H1 (cell line): ENCODE results near the gene TRIM10. TPM values are rescaled to one million over a fixed set of nuclear protein-coding genes. Genes with fewer than 3 reads are reported as not detected.

Source experiments
- ASH2L ChIP-seq: fragments of 200-600, 300-600 bp; sonication (generic); IDR thresholded peaks from one replicate; pipeline ENCODE4 v1.7.1; 2017; ENCODE audit warnings: low read length
- BCL11A ChIP-seq, 2 experiments: IDR thresholded peaks; one replicate each; pipeline ENCODE4 v1.6.1; 2011; ENCODE audit warnings: low read depth in 2 of 2, low read length in 2 of 2, mild to moderate bottlenecking in 2 of 2
- CEBPB ChIP-seq: IDR thresholded peaks from 2 replicates; pipeline ENCODE4 v1.6.1; 2012; ENCODE audit warnings: low read depth, low read length
- CHD2 ChIP-seq: IDR thresholded peaks from 2 replicates; pipeline ENCODE4 v1.6.1; 2012; ENCODE audit warnings: low read length, improper control_type of control experiment
- CTBP2 ChIP-seq: IDR thresholded peaks from 2 replicates; pipeline ENCODE4 v1.7.0; 2011; ENCODE audit warnings: borderline replicate concordance, mild to moderate bottlenecking, moderate library complexity, mixed read lengths, low read length; ENCODE audit not compliant: insufficient read depth, insufficient read length
- GTF2F1 ChIP-seq: IDR thresholded peaks from 2 replicates; pipeline ENCODE4 v1.6.1; 2012; ENCODE audit warnings: low read depth, low read length, improper control_type of control experiment, borderline replicate concordance
- JUND ChIP-seq: IDR thresholded peaks from 2 replicates; pipeline ENCODE4 v1.6.1; 2011; ENCODE audit warnings: mild to moderate bottlenecking, improper control_type of control experiment, low read length
- RFX5 ChIP-seq: IDR thresholded peaks from 2 replicates; pipeline ENCODE4 v1.6.1; 2011; ENCODE audit warnings: low read depth, low read length, improper control_type of control experiment, borderline replicate concordance
- SIN3A ChIP-seq, 2 experiments: IDR thresholded peaks in 1 of 2; conservative IDR thresholded peaks in 1 of 2; 2 replicates each; pipeline ENCODE4 v1.6.1; 2011 to 2012; ENCODE audit warnings: low read length in 2 of 2, improper control_type of control experiment in 1 of 2, low read depth in 1 of 2, mild to moderate bottlenecking in 1 of 2
- TAF1 ChIP-seq: IDR thresholded peaks from 2 replicates; pipeline ENCODE4 v1.6.1; 2011; ENCODE audit warnings: mild to moderate bottlenecking, low read depth, low read length
- TBP ChIP-seq: IDR thresholded peaks from 2 replicates; pipeline ENCODE4 v1.6.1; 2011; ENCODE audit warnings: low read depth, low read length, improper control_type of control experiment
- polyA plus RNA-seq, 7 experiments: library from polyadenylated mRNA; depleted of rRNA in 3 of 7; stranded (reverse) in 5 of 7; unstranded in 2 of 7; fragments of >200 nt in 5 of 7; fragments of 200-250 nt in 2 of 7; gene quantifications; 1 replicate in 5 of 7; 2 replicates in 1 of 7; 4 replicates in 1 of 7; pipeline versions ENCODE4 v1.2.1 to v1.2.3, GENCODE V29; 2011 to 2013; ENCODE audit warnings: missing spikeins in 2 of 7, mixed read lengths in 2 of 7
- total RNA-seq: library from RNA; stranded (reverse); fragmentation: NEBNext Ultra II Directional; extraction: Animal tissue kit (Norgen Biotek cat#: 25700); gene quantifications from 2 replicates; pipeline ENCODE4 v1.2.1, GENCODE V29; 2021
- TF ChIP-seq, protein P1 (sequence below): fragments of 300-600 bp; sonication (generic); IDR thresholded peaks from 2 replicates; pipeline ENCODE4 v1.7.1; 2012; ENCODE audit warnings: low read length, moderate library complexity, mild to moderate bottlenecking, inconsistent platforms; ENCODE audit not compliant: insufficient replicate concordance

TRIM10 gene
- total and polyA plus RNA-seq, 2 of the 8 experiments (the other 6 are each of a cell fraction or from before 2014, with no cell fraction given), result 0.06 TPM; not detected in 1

DNA sequence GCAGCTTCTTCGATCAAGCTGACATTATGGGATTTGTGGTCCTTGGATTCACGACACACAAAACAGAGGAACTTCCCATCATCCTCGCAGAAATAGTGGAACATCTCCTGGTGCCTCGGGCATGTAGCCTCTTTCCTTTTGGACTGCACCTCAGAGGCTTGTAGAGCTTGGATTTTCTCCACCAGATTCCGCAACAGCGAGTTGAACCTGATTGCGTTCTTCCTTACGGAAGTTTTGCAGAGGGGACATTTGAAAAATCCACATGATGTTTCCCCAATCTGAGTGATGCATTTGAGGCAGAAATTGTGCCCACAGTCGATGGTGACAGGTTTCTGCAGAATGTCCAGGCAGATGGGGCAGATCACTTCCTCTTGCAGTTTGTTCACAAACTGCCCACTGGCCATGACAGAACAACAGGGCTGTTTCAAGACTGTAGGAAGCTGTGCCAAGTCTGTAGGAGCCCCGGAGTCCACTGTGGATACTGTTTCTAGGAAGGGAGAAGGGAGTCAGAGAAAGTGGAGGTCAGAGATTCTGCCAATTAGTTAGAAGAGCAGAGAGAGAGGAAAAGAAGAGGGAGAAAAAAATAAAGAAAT lies 48.5 kb downstream of the TRIM10 start (continued):
- TF ChIP-seq, protein P1, sequence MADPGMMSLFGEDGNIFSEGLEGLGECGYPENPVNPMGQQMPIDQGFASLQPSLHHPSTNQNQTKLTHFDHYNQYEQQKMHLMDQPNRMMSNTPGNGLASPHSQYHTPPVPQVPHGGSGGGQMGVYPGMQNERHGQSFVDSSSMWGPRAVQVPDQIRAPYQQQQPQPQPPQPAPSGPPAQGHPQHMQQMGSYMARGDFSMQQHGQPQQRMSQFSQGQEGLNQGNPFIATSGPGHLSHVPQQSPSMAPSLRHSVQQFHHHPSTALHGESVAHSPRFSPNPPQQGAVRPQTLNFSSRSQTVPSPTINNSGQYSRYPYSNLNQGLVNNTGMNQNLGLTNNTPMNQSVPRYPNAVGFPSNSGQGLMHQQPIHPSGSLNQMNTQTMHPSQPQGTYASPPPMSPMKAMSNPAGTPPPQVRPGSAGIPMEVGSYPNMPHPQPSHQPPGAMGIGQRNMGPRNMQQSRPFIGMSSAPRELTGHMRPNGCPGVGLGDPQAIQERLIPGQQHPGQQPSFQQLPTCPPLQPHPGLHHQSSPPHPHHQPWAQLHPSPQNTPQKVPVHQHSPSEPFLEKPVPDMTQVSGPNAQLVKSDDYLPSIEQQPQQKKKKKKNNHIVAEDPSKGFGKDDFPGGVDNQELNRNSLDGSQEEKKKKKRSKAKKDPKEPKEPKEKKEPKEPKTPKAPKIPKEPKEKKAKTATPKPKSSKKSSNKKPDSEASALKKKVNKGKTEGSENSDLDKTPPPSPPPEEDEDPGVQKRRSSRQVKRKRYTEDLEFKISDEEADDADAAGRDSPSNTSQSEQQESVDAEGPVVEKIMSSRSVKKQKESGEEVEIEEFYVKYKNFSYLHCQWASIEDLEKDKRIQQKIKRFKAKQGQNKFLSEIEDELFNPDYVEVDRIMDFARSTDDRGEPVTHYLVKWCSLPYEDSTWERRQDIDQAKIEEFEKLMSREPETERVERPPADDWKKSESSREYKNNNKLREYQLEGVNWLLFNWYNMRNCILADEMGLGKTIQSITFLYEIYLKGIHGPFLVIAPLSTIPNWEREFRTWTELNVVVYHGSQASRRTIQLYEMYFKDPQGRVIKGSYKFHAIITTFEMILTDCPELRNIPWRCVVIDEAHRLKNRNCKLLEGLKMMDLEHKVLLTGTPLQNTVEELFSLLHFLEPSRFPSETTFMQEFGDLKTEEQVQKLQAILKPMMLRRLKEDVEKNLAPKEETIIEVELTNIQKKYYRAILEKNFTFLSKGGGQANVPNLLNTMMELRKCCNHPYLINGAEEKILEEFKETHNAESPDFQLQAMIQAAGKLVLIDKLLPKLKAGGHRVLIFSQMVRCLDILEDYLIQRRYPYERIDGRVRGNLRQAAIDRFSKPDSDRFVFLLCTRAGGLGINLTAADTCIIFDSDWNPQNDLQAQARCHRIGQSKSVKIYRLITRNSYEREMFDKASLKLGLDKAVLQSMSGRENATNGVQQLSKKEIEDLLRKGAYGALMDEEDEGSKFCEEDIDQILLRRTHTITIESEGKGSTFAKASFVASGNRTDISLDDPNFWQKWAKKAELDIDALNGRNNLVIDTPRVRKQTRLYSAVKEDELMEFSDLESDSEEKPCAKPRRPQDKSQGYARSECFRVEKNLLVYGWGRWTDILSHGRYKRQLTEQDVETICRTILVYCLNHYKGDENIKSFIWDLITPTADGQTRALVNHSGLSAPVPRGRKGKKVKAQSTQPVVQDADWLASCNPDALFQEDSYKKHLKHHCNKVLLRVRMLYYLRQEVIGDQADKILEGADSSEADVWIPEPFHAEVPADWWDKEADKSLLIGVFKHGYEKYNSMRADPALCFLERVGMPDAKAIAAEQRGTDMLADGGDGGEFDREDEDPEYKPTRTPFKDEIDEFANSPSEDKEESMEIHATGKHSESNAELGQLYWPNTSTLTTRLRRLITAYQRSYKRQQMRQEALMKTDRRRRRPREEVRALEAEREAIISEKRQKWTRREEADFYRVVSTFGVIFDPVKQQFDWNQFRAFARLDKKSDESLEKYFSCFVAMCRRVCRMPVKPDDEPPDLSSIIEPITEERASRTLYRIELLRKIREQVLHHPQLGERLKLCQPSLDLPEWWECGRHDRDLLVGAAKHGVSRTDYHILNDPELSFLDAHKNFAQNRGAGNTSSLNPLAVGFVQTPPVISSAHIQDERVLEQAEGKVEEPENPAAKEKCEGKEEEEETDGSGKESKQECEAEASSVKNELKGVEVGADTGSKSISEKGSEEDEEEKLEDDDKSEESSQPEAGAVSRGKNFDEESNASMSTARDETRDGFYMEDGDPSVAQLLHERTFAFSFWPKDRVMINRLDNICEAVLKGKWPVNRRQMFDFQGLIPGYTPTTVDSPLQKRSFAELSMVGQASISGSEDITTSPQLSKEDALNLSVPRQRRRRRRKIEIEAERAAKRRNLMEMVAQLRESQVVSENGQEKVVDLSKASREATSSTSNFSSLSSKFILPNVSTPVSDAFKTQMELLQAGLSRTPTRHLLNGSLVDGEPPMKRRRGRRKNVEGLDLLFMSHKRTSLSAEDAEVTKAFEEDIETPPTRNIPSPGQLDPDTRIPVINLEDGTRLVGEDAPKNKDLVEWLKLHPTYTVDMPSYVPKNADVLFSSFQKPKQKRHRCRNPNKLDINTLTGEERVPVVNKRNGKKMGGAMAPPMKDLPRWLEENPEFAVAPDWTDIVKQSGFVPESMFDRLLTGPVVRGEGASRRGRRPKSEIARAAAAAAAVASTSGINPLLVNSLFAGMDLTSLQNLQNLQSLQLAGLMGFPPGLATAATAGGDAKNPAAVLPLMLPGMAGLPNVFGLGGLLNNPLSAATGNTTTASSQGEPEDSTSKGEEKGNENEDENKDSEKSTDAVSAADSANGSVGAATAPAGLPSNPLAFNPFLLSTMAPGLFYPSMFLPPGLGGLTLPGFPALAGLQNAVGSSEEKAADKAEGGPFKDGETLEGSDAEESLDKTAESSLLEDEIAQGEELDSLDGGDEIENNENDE, result no peak
- no peak for TF ChIP-seq RFX5
- no peak for TF ChIP-seq JUND
- no peak for TF ChIP-seq CHD2
- no peak for TF ChIP-seq CEBPB
- TF ChIP-seq BCL11A (IDR thresholded peaks at IDR 0.05; ENCODE audit: low read depth in 2 of 2, low read length in 2 of 2), result no peak
- no peak for TF ChIP-seq SIN3A (conservative IDR thresholded peaks at IDR 0.05 in 1 of 2, IDR thresholded peaks at IDR 0.05 in 1 of 2; ENCODE audit: low read depth in 1 of 2, low read length in 2 of 2)
- TF ChIP-seq TAF1, result no peak
- no peak for TF ChIP-seq TBP
- TF ChIP-seq ASH2L, result no peak
- TF ChIP-seq GTF2F1, result no peak
- no peak for TF ChIP-seq CTBP2
